ENCODE measurements around the gene PACS2. TPM values are rescaled to one million over a fixed set of nuclear protein-coding genes. Genes with fewer than 3 reads are reported as not detected.

PACS2 gene
- total RNA-seq, 1 donor from 2014 or later: 22.5 TPM

DNA sequence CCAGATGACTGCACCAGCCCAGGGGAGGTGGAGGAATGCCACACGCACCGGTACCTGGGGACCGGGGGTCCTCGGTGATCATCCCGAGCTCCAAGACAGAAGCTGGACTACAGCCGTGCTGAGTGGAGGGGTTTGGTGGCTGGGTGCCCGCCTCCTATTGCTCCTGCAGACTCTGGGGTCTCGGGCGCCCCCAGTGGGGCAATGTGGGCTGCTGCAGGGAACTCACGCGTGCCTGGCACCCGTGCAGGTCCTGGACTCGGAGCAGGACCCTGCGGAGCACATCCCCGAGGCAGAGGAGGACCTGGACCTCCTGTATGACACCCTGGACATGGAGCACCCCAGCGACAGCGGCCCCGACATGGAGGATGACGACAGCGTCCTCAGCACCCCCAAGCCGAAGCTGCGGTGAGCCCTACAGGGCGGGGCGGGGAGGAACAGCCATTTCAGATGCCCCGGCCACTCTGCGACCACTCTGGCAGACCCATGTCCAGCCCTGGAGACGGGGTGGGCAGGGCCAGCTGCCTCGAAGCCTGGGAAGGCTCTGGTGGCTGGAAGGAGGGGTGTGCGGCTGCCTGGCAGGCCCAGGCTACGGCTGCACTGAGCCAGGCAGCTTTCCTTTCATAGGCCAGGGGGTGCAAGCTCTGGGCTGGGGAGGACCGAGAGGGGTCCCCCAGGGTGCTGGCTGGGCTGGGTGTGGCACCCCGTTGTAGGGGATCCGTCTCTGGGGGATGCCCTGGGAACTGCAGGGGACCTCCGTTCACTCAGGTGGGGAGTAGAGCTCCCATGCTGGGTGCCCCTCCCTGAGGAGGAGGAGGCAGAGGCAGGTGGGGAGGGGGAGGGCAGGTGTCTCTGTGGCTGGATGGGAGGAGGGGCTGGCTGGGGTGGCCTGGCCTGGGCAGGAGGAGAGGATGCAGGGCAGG, 62.2 kb downstream of the PACS2 start:
- peaks cover 10% of the 10 kb centered on the region for H3K9me3 Mint-ChIP-seq
- DNase-seq (ENCODE audit: low spot score): no peak
- no peak overlapping the region for H3K4me3 Mint-ChIP-seq
- H3K27me3 ChIP-seq: no peaks in the 10 kb centered on the region
- TF ChIP-seq EZH2 (IDR thresholded peaks at IDR 0.05) (no peak), CTCF (IDR thresholded peaks at IDR 0.05) (peak; percentile 7)
- H3K4me3 ChIP-seq: no peak overlapping the region
- H3K4me1 Mint-ChIP-seq: peaks cover 2% of the 10 kb centered on the region
- H3K36me3 ChIP-seq: no peaks in the 10 kb centered on the region
- H3F3A ChIP-seq (ENCODE audit: low read depth): no peaks in the 10 kb centered on the region
- no peak overlapping the region for H3K9ac ChIP-seq
- H3K9me3 ChIP-seq (ENCODE audit: low read depth): no peaks in the 10 kb centered on the region
- H3K4me2 ChIP-seq: no peak overlapping the region
- H3K36me3 Mint-ChIP-seq: peaks cover 21% of the 10 kb centered on the region
- H2AFZ ChIP-seq (replicated peaks): no peak overlapping the region
- no peak overlapping the region for H3K27ac Mint-ChIP-seq
- H4K20me1 ChIP-seq (ENCODE audit: low read depth): peaks cover 4% of the 10 kb centered on the region
- no peaks in the 10 kb centered on the region for H3K79me2 ChIP-seq (ENCODE audit: low read depth)
- H3K27me3 Mint-ChIP-seq (ENCODE audit: insufficient read depth, low read depth): peaks cover 5% of the 10 kb centered on the region
- no peak overlapping the region for H3K27ac ChIP-seq
- no peaks in the 10 kb centered on the region for H3K4me1 ChIP-seq

- H3K4me2 ChIP-seq: no peak overlapping the region
- H3F3A ChIP-seq (ENCODE audit: low read depth): no peaks in the 10 kb centered on the region
- no peaks in the 10 kb centered on the region for H3K9me3 ChIP-seq (ENCODE audit: low read depth)
- no peak overlapping the region for H3K4me3 ChIP-seq
- no peak overlapping the region for H2AFZ ChIP-seq (replicated peaks)
- Mint-ChIP-seq H3K9me3 (peaks cover 10% of the 10 kb centered on the region), H3K4me1 (peaks cover 2% of the 10 kb centered on the region), H3K4me3 (no peak overlapping the region), H3K36me3 (peaks cover 21% of the 10 kb centered on the region), H3K27ac (no peak overlapping the region), H3K27me3 (ENCODE audit: insufficient read depth, low read depth) (peaks cover 5% of the 10 kb centered on the region)
- no peak for DNase-seq (ENCODE audit: low spot score)
- TF ChIP-seq EZH2phosphoT487 (IDR thresholded peaks at IDR 0.05): no peak
- peak; percentile 23 for TF ChIP-seq CTCF (IDR thresholded peaks at IDR 0.05)
- no peak for TF ChIP-seq EZH2 (IDR thresholded peaks at IDR 0.05)
- no peaks in the 10 kb centered on the region for H3K4me1 ChIP-seq
- H3K27ac ChIP-seq: no peak overlapping the region
- H4K20me1 ChIP-seq (ENCODE audit: low read depth): peaks cover 4% of the 10 kb centered on the region
- no peaks in the 10 kb centered on the region for H3K36me3 ChIP-seq
- H3K9ac ChIP-seq: no peak overlapping the region
- no peaks in the 10 kb centered on the region for H3K27me3 ChIP-seq
- no peaks in the 10 kb centered on the region for H3K79me2 ChIP-seq (ENCODE audit: low read depth)
Observed at GRCh38 chr14:105377555-105378182, 63.1 kb downstream of the PACS2 start.

GRCh38 chr14:105378199-105378598, 63.7 kb downstream of the PACS2 start:
- H3K27ac Mint-ChIP-seq: no peak overlapping the region
- H3K9ac ChIP-seq: no peak overlapping the region

More at GRCh38 chr14:105378199-105378598, 63.7 kb downstream of the PACS2 start:
- Histone ChIP-seq H3K4me3 (no peak overlapping the region), H2AFZ (replicated peaks) (no peak overlapping the region), H3K4me2 (no peak overlapping the region), H3K36me3 (no peaks in the 10 kb centered on the region), H3F3A (ENCODE audit: low read depth) (no peaks in the 10 kb centered on the region), H3K27ac (no peak overlapping the region), H3K4me1 (no peaks in the 10 kb centered on the region), H4K20me1 (ENCODE audit: low read depth) (peaks cover 4% of the 10 kb centered on the region), H3K79me2 (ENCODE audit: low read depth) (no peaks in the 10 kb centered on the region), H3K9me3 (ENCODE audit: low read depth) (no peaks in the 10 kb centered on the region), H3K27me3 (no peaks in the 10 kb centered on the region)
- Mint-ChIP-seq H3K4me1 (peaks cover 2% of the 10 kb centered on the region), H3K27me3 (ENCODE audit: insufficient read depth, low read depth) (peaks cover 7% of the 10 kb centered on the region), H3K4me3 (no peak overlapping the region), H3K9me3 (peaks cover 5% of the 10 kb centered on the region), H3K36me3 (peaks cover 17% of the 10 kb centered on the region)
- no peak for TF ChIP-seq EZH2 (IDR thresholded peaks at IDR 0.05)
- no peak for TF ChIP-seq CTCF (IDR thresholded peaks at IDR 0.05)
- no peak for TF ChIP-seq EZH2phosphoT487 (IDR thresholded peaks at IDR 0.05)
- DNase-seq (ENCODE audit: low spot score): no peak
